Dermis blood vessel endothelial cell (primary cell): ENCODE data around the gene MAPK10. TPM values are rescaled to one million over a fixed set of nuclear protein-coding genes. Genes with fewer than 3 reads are reported as not detected.

Experiments
- DNase-seq: peaks from one replicate; pipeline ENCODE4 v3.0.0; 2010
- total RNA-seq: library from RNA; depleted of rRNA; stranded (reverse); fragments of >200 nt; gene quantifications from 2 replicates; pipeline ENCODE4 v1.2.3, GENCODE V29; 2014

MAPK10 gene
- 0.17 and 0.23 TPM in 2 replicates for total RNA-seq

- DNase-seq = peak; percentile 43
These were observed at the start of gene MAPK10 for GRCh38 chr4:86359944-86360478. MAPK10 (minus strand) TSS chr4:86360053.

- DNase-seq = no peak
These were observed 43.7 kb upstream of the MAPK10 start for GRCh38 chr4:86403575-86403974.

- no peak for DNase-seq
These were observed 42.0 kb upstream of the MAPK10 start for GRCh38 chr4:86401826-86402225.

GRCh38 chr4:86400216-86400615 is 40.4 kb upstream of the MAPK10 start:
- no peak for DNase-seq

- DNase-seq = no peak
These were observed 38.3 kb upstream of the MAPK10 start for GRCh38 chr4:86398187-86398586.

- no peak for DNase-seq
These were observed 33.9 kb upstream of the MAPK10 start for GRCh38 chr4:86393749-86394148.

GRCh38 chr4:86389664-86390063 is 29.8 kb upstream of the MAPK10 start:
- no peak for DNase-seq

GRCh38 chr4:86388252-86388651 is 28.4 kb upstream of the MAPK10 start:
- no peak for DNase-seq

- no peak for DNase-seq
These were observed 27.1 kb upstream of the MAPK10 start for GRCh38 chr4:86386817-86387415.

- no peak for DNase-seq
These were observed 26.3 kb upstream of the MAPK10 start for GRCh38 chr4:86386201-86386600.

GRCh38 chr4:86381431-86381830 is 21.6 kb upstream of the MAPK10 start:
- no peak for DNase-seq

- DNase-seq = no peak
These were observed 20.4 kb upstream of the MAPK10 start for GRCh38 chr4:86380181-86380724.

- no peak for DNase-seq
These were observed 17.0 kb upstream of the MAPK10 start for GRCh38 chr4:86376850-86377249.

- no peak for DNase-seq
These were observed 8.6 kb upstream of the MAPK10 start for GRCh38 chr4:86368433-86368832.

- no peak for DNase-seq
These were observed 7.7 kb upstream of the MAPK10 start for GRCh38 chr4:86367577-86367976.

GRCh38 chr4:86366920-86367319 is 7.1 kb upstream of the MAPK10 start:
- no peak for DNase-seq

- no peak for DNase-seq
These were observed 2.7 kb upstream of the MAPK10 start for GRCh38 chr4:86362510-86362909.

GRCh38 chr4:86358257-86358656 is 1.6 kb downstream of the MAPK10 start:
- DNase-seq = no peak

GRCh38 chr4:86357608-86358007 is 2.2 kb downstream of the MAPK10 start:
- DNase-seq = no peak

GRCh38 chr4:86356425-86357210 is 3.2 kb downstream of the MAPK10 start:
- DNase-seq = no peak

- no peak for DNase-seq
These were observed 5.5 kb downstream of the MAPK10 start for GRCh38 chr4:86354390-86354789.

GRCh38 chr4:86346320-86346719 is 13.5 kb downstream of the MAPK10 start:
- DNase-seq = no peak

- DNase-seq = no peak
These were observed 15.7 kb downstream of the MAPK10 start for GRCh38 chr4:86344127-86344526.

GRCh38 chr4:86338989-86339388 is 20.9 kb downstream of the MAPK10 start:
- peak; percentile 7 for DNase-seq
